Measurements from ENCODE around the gene MEGF11.
"Not testable (repeated sequence)": the region's sequence is repeated elsewhere in the genome, so short reads cannot be mapped to it uniquely, and the experiment has no call there.

MEGF11 gene

GRCh38 chr15:66275352-66275751, 21.8 kb upstream of the MEGF11 start:
- DNase-seq, result no peak

- no peak for DNase-seq
Measured at GRCh38 chr15:66270932-66271331, 17.4 kb upstream of the MEGF11 start.

- DNase-seq, result no peak
Measured at GRCh38 chr15:66269326-66270090, 16.0 kb upstream of the MEGF11 start.

- DNase-seq, result no peak
Measured at GRCh38 chr15:66264859-66265513, 11.4 kb upstream of the MEGF11 start.

- DNase-seq, result not testable (repeated sequence)
Measured at GRCh38 chr15:66262837-66263236, 9.3 kb upstream of the MEGF11 start.

GRCh38 chr15:66261056-66261455, 7.5 kb upstream of the MEGF11 start:
- DNase-seq, result no peak

- no peak for DNase-seq
Measured at GRCh38 chr15:66256692-66257091, 3.1 kb upstream of the MEGF11 start.

GRCh38 chr15:66254951-66255676, 1.6 kb upstream of the MEGF11 start:
- no peak for DNase-seq

GRCh38 chr15:66254089-66254950, 770 bp upstream of the MEGF11 start:
- DNase-seq, result no peak

GRCh38 chr15:66252685-66253417, 699 bp downstream of the MEGF11 start:
- peak in 1 of 5 experiments; percentile 34 for DNase-seq

- DNase-seq, result peak in 3 of 5 experiments; percentile 13 to 35 (median 24)
Measured at GRCh38 chr15:66251790-66252684, 1.5 kb downstream of the MEGF11 start.

- no peak for DNase-seq
Measured at GRCh38 chr15:66251065-66251789, 2.3 kb downstream of the MEGF11 start.

GRCh38 chr15:66249605-66250174, 3.9 kb downstream of the MEGF11 start:
- no peak for DNase-seq

GRCh38 chr15:66246937-66247336, 6.6 kb downstream of the MEGF11 start:
- DNase-seq, result no peak

GRCh38 chr15:66245832-66246231, 7.7 kb downstream of the MEGF11 start:
- DNase-seq, result not testable (repeated sequence)

- no peak for DNase-seq
Measured at GRCh38 chr15:66241908-66242285, 11.7 kb downstream of the MEGF11 start.

- DNase-seq, result no peak
Measured at GRCh38 chr15:66241087-66241907, 12.3 kb downstream of the MEGF11 start.

GRCh38 chr15:66240240-66240794, 13.2 kb downstream of the MEGF11 start:
- DNase-seq, result no peak

Measured in T-helper 2 cell (primary cell).